Astrocyte (in vitro differentiated cells and primary cell): Measurements from ENCODE around the gene PEX11A.

ENCODE experiments used
- EZH2 ChIP-seq: IDR thresholded peaks from 2 replicates; pipeline ENCODE4 v1.6.1; 2012; ENCODE audit warnings: mild to moderate bottlenecking, low read length, inconsistent platforms; ENCODE audit not compliant: insufficient read depth
- TF ChIP-seq, protein P1 (sequence below): IDR thresholded peaks from 2 replicates; pipeline ENCODE4 v1.5.1; 2011; ENCODE audit warnings: low read depth, mild to moderate bottlenecking, inconsistent platforms, low read length, moderate library complexity; ENCODE audit not compliant: insufficient read depth

DNA sequence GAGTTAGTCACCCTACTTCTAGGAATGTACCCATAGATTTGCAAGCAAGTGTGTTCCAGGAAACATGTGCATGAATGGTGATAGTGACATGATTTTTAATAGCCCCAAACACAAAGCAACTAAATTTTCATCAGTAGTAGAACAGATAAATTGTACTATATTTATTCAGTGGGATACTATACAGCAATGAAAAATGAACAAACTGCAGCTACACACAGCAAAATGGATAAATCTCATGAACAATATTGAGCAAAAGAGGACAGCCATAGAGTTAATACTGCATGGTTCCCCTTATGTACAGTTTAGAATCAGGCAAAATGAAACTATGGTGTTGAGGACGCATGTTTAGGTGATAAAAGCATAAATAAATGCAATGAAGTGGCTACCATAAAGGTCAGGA lies 34.5 kb upstream of the PEX11A start:
- TF ChIP-seq, protein P1, sequence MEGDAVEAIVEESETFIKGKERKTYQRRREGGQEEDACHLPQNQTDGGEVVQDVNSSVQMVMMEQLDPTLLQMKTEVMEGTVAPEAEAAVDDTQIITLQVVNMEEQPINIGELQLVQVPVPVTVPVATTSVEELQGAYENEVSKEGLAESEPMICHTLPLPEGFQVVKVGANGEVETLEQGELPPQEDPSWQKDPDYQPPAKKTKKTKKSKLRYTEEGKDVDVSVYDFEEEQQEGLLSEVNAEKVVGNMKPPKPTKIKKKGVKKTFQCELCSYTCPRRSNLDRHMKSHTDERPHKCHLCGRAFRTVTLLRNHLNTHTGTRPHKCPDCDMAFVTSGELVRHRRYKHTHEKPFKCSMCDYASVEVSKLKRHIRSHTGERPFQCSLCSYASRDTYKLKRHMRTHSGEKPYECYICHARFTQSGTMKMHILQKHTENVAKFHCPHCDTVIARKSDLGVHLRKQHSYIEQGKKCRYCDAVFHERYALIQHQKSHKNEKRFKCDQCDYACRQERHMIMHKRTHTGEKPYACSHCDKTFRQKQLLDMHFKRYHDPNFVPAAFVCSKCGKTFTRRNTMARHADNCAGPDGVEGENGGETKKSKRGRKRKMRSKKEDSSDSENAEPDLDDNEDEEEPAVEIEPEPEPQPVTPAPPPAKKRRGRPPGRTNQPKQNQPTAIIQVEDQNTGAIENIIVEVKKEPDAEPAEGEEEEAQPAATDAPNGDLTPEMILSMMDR = no peak
- no peak for TF ChIP-seq EZH2
